Measurements from ENCODE around the gene WDSUB1. TPM values are rescaled to one million over a fixed set of nuclear protein-coding genes. Genes with fewer than 3 reads are reported as not detected.

Gene WDSUB1
- total RNA-seq, 3 donors from 2014 or later: 2.3 to 3.6 (median 2.4) TPM

DNA sequence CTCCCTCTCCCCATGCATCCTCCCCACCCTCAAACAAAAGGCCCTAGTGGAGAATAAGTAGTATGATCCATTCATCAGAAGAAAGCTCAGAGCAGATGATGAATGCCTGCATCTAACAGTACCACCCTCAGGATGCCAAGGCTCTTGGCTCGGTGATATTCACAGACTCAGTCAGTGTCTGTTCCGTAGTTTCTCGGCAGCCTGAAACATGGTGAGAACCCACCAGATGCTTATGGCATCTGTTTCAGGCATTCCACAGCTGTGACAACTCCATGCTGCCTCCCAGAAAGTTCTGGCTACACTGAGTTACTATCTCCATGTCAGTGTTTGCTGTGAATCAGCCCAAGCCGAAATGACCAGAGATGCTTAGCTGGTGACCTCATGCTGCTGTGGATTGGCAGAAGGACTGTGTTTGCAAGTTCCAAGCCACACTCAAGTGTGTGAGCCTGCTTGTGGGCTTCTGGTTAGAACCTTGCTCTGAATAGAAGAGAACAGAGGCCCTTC lies 83.9 kb downstream of the WDSUB1 start:
- H3K36me3 Mint-ChIP-seq (ENCODE audit: insufficient read depth): no peaks in the 10 kb centered on the region
- H3K27me3 Mint-ChIP-seq (ENCODE audit: low read depth): no peaks in the 10 kb centered on the region
- ATAC-seq (no peak), DNase-seq (no peak)
- H3K4me1 Mint-ChIP-seq (ENCODE audit: low read depth): peaks cover 18% of the 10 kb centered on the region
- no peaks in the 10 kb centered on the region for H3K9me3 Mint-ChIP-seq
- no peak overlapping the region for H3K4me3 Mint-ChIP-seq

DNA sequence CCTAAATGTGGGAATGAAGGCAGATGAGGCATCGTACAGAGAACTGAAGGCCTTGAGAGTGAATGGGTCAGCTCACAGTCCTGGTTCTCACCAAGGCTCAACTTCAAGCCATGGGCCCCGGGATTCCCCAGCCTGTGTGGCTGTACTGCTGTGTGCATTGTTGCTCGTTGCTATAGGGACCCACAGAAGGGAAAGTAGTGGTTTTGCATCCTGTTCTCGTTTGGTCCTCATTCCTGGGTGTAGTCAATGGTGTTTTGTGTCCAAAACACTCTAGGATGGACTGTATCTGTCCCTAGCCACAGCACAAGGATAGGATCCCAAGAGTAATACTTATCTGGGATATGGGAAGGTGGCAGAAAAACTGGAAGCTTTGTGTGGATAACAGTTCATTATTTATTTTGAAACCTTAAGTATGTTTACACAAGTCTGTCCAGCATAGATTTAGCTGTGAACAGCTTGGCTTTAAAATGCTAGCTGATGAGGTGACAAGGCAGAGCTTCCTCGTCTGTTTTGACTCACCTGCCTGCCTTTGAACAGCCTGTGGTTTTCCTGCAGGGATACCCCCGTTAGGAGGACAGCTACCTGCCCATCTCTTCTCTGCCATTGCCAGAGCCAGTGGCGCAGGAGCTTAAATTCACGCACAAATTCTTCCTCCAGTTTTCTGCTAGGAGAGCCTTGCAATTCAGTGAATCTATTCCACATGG lies 85.0 kb downstream of the WDSUB1 start:
- Mint-ChIP-seq H3K4me1 (ENCODE audit: low read depth) (peaks cover 18% of the 10 kb centered on the region), H3K36me3 (ENCODE audit: insufficient read depth) (no peaks in the 10 kb centered on the region), H3K9me3 (no peaks in the 10 kb centered on the region), H3K4me3 (no peak overlapping the region), H3K27me3 (ENCODE audit: low read depth) (no peaks in the 10 kb centered on the region)
- peak; percentile 18 to 43 for ATAC-seq
- DNase-seq: no peak

DNA sequence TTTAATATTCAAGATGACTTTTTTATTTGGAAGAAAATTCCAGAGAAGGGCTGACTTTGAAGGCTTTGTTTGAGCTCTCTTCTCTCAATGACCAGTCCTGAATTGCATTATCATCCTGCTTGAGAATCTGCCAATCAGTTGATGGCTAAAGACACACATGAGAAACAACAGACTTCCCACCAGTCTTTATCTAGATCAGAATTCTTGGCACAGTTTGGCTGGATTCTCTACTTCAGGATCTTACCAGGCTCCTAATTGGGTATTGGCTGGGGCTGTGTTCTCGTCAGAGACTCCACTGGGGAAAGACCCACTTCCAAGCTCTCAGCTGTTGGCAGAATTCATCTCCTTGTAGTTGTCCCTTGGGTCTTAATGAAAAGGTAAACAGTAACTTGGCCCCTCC lies 86.0 kb downstream of the WDSUB1 start:
- ATAC-seq (no peak), DNase-seq (no peak)
- Mint-ChIP-seq H3K4me1 (ENCODE audit: low read depth) (peaks cover 18% of the 10 kb centered on the region), H3K4me3 (no peak overlapping the region), H3K9me3 (no peaks in the 10 kb centered on the region), H3K27me3 (ENCODE audit: low read depth) (no peaks in the 10 kb centered on the region), H3K36me3 (ENCODE audit: insufficient read depth) (no peaks in the 10 kb centered on the region)

DNA sequence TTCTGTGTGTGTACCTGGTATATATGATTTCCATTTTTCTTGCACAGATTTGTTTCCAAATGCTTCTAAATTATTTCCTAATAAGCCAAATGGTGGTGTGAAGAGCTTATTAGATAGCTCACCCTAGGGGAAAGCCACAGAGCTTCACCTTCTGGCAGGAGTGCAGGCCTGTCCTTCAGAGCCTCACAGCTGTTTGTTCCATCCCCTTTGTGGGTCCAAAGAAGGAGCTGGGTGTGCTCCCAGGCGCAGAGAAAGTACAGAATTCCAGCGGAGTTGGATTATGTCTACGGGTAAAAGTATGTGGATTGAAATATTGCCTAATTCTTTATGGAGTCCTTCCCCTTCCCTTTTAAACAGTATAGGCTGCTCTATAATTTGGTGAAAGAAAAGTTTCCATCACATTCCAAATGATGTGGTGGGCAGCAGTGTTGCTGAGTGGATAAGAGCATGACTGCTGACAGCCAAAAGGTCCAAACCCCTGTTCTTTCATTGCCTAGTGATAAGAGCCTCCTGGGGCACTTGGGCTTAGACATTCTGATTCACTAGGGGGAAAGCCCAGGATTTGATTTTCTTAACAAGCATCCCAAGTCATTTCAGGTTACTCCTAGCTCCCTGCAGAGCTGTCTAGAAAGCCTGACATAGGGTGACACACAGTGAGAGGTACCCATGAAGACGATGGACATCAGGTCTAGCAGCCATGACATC lies 86.6 kb downstream of the WDSUB1 start:
- no peaks in the 10 kb centered on the region for H3K9me3 Mint-ChIP-seq
- no peaks in the 10 kb centered on the region for H3K36me3 Mint-ChIP-seq (ENCODE audit: insufficient read depth)
- ATAC-seq (no peak), DNase-seq (no peak)
- no peak overlapping the region for H3K4me3 Mint-ChIP-seq
- H3K4me1 Mint-ChIP-seq (ENCODE audit: low read depth): peaks cover 18% of the 10 kb centered on the region
- H3K27me3 Mint-ChIP-seq (ENCODE audit: low read depth): no peaks in the 10 kb centered on the region

DNA sequence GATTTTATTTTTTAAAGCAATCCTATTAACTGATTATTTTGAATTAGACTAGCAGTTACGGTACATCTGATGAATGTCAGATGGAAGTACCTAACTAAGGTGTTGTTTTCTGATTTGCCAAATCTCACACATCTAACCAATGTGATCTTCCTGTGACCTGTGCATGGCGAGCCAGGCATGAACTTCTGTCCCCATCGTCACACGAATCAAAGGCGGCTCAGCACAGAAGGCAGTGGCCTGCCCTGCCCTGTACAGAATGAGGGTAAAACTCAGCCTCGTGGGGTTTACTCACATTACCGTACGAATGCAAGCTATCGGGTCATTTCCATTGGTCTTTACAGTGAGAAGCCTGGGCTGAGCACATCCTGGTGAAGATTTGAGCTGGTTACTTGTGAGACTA lies 87.3 kb downstream of the WDSUB1 start:
- Mint-ChIP-seq H3K4me1 (ENCODE audit: low read depth) (peaks cover 18% of the 10 kb centered on the region), H3K4me3 (no peak overlapping the region), H3K9me3 (no peaks in the 10 kb centered on the region), H3K27me3 (ENCODE audit: low read depth) (no peaks in the 10 kb centered on the region), H3K36me3 (ENCODE audit: insufficient read depth) (no peaks in the 10 kb centered on the region)
- no peak for DNase-seq
- no peak for ATAC-seq

DNA sequence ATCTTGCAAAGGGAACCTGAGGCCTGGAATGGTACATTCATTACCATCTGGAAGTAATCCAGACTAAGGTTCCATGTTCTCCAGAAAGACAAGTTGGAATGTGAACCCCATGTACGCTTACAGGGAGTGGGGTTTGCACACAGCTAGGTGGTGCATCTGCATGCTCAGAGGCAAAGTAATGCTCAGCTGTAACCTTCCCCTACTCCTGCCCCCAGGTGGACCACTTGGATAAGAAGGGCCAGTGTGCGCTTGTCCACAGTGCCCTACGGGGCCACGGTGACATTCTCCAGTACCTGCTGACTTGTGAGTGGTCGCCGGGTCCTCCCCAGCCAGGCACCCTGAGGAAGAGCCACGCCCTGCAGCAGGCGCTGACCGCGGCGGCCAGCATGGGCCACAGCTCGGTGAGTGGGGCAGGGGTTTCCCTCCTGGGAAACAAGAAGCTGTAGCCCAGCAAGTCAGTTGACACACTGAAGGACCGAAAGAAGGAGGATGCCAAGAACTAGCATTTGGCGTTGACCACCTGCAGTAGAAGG lies 90.0 kb downstream of the WDSUB1 start:
- Mint-ChIP-seq H3K4me3 (no peak overlapping the region), H3K9me3 (no peaks in the 10 kb centered on the region), H3K36me3 (ENCODE audit: insufficient read depth) (no peaks in the 10 kb centered on the region), H3K4me1 (ENCODE audit: low read depth) (peaks cover 8% of the 10 kb centered on the region), H3K27me3 (ENCODE audit: low read depth) (no peaks in the 10 kb centered on the region)
- DNase-seq (no peak), ATAC-seq (no peak)

DNA sequence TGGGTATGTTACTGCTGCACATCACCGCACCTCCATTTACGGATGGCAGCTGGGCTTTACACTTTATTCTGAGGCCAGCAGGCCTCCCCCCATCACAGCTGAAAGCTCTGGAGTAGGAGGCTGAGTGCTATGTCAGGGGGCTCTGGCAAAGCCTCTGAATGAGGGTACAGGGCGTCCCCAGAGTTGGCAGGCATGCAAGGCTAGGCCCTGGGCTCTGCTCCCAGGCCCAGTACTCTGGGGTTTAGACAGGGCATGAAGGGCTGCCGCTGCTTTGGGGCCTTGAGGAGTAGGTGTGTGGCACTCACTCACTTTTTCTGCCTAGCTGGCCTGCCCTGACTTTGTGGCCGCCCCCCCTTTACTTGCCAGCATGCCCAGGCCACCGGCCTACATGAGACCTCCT lies 90.8 kb downstream of the WDSUB1 start:
- no peak for DNase-seq
- no peaks in the 10 kb centered on the region for H3K36me3 Mint-ChIP-seq (ENCODE audit: insufficient read depth)
- no peaks in the 10 kb centered on the region for H3K27me3 Mint-ChIP-seq (ENCODE audit: low read depth)
- no peak overlapping the region for H3K4me3 Mint-ChIP-seq
- no peak for ATAC-seq
- peaks cover under 1% of the 10 kb centered on the region for H3K4me1 Mint-ChIP-seq (ENCODE audit: low read depth)
- H3K9me3 Mint-ChIP-seq: no peaks in the 10 kb centered on the region

DNA sequence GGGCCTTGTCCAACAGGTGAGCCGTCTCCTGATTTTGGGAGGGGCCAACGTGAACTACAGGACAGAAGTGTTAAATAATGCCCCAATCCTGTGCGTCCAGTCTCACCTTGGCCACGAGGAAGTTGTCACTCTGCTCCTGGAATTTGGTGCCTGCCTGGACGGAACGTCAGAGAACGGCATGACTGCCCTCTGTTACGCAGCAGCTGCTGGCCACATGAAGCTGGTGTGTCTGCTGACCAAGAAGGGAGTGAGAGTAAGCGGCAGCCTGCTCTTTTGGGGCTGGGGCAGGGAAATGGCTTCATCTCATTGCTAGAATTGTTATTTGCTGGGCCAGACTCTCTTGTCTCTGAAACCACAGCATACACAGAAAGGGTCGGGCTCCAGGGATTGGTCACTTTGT lies 92.3 kb downstream of the WDSUB1 start:
- Mint-ChIP-seq H3K4me3 (no peak overlapping the region), H3K27me3 (ENCODE audit: low read depth) (no peaks in the 10 kb centered on the region), H3K36me3 (ENCODE audit: insufficient read depth) (no peaks in the 10 kb centered on the region), H3K4me1 (ENCODE audit: low read depth) (no peaks in the 10 kb centered on the region), H3K9me3 (no peaks in the 10 kb centered on the region)
- ATAC-seq (no peak), DNase-seq (no peak)

DNA sequence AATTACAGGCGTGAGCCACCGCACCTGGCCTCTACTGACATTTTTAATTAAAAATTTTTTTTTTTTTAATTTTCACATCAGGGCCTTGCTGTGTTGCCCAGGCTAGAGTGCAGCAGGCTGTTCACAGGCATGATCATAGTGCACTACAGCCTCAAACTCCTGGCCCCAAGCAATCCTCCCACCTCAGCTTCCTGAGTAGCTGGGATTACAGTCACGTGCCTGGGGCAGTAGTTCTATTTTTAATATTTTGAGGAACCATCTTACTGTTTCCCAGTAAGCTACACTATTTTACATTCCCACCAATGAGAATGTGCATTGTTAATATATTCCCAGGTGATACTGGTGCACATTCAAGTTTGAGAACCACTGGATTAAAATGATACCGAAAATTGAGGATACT lies 92.7 kb downstream of the WDSUB1 start:
- Mint-ChIP-seq H3K27me3 (ENCODE audit: low read depth) (no peaks in the 10 kb centered on the region), H3K36me3 (ENCODE audit: insufficient read depth) (no peaks in the 10 kb centered on the region), H3K9me3 (no peaks in the 10 kb centered on the region), H3K4me3 (no peak overlapping the region), H3K4me1 (ENCODE audit: low read depth) (no peaks in the 10 kb centered on the region)
- DNase-seq: no peak
- ATAC-seq: no peak

DNA sequence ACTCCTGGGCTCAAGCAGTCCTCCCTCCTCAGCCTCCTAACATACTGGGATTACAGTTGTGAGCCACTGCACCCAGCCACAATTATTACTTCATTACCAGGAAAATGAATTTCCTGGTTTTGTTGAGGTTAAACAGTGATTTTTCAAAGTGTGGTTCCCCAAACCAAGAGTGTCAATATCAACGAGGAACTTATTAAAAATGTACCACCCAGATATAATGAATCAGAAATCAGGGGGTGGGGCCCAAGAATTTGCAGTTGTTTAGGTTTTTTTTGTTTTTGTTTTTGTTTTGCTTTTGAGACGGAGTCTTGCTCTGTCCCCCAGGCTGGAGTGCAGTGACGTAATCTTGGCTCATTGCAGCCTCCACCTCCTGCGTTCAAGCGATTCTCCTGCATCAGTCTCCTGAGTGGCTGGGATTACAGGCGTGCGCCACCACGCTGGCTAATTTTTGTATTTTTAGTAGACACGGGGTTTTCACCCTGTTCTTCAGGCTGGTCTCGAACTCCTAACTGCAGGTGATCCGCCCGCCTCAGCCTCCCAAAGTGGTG lies 94.1 kb downstream of the WDSUB1 start:
- Mint-ChIP-seq H3K36me3 (ENCODE audit: insufficient read depth) (no peaks in the 10 kb centered on the region), H3K9me3 (no peaks in the 10 kb centered on the region), H3K27me3 (ENCODE audit: low read depth) (no peaks in the 10 kb centered on the region), H3K4me1 (ENCODE audit: low read depth) (no peaks in the 10 kb centered on the region), H3K4me3 (no peak overlapping the region)
- DNase-seq: no peak
- ATAC-seq: no peak

DNA sequence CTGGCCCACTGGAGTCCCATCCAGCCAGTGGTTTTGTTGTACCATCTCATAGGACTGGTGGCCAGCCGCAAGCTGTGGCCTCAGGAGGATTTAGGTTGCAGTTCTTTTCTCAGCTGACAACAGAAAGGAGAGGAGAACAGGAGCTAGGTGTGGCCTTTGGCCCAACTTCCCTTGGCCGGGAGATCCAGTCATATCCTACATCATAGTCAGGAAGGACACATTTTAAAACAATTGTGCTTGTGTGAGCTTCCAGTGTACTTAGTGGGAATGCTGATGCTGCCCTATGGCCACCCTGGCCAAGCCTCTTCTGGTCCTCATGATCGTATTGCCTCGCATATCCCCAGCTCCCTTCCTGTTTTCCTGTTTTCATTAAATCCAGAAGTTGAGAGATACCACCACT lies 98.1 kb downstream of the WDSUB1 start:
- H3K36me3 Mint-ChIP-seq (ENCODE audit: insufficient read depth): no peaks in the 10 kb centered on the region

DNA sequence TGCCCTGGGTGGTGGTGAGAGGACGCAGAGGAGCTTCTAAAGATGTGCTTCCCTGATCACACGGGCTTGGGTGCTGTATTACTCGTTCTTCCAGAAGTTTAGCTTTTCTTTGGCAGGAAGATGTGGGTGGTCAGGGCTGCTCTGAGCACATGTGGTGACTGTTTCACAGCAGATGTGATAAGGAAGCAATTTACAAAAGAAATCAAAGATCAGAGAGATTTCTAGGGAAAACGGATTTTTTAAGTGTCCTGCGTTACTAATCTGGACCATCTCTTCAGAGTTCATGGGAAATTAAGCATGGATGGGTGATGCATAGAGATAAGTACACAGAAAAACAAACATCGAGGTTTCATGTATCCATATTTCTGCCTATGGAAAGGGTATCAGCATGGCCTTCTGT lies 99.4 kb downstream of the WDSUB1 start:
- H3K27me3 Mint-ChIP-seq (ENCODE audit: low read depth): no peaks in the 10 kb centered on the region
- no peaks in the 10 kb centered on the region for H3K9me3 Mint-ChIP-seq
- H3K4me3 Mint-ChIP-seq: no peak overlapping the region
- DNase-seq (no peak), ATAC-seq (no peak)
- no peaks in the 10 kb centered on the region for H3K36me3 Mint-ChIP-seq (ENCODE audit: insufficient read depth)
- no peaks in the 10 kb centered on the region for H3K4me1 Mint-ChIP-seq (ENCODE audit: low read depth)

More for the DNA sequence above, 98.1 kb downstream of the WDSUB1 start:
- no peaks in the 10 kb centered on the region for H3K9me3 Mint-ChIP-seq
- ATAC-seq: no peak
- H3K4me3 Mint-ChIP-seq: no peak overlapping the region
- H3K4me1 Mint-ChIP-seq (ENCODE audit: low read depth): no peaks in the 10 kb centered on the region
- H3K27me3 Mint-ChIP-seq (ENCODE audit: low read depth): no peaks in the 10 kb centered on the region
- no peak for DNase-seq

DNA sequence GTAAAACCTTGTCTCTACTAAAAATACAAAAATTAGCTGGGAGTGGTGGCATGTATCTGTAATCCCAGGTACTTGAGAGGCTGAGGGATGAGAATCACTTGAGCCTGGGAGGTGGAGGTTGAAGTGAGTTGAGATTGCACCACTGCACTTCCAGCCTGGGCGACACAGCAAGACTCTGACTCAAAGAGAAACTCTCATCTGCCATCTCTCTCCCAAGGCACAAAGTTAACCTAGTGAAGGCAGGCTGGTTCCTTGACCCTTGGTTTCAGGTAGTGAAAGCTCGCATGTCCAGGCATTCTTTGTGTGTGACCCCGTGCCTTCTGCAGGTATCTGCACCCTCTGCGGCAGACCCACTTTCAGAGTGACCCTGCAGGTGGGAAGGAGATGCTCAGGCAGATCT lies 100.0 kb downstream of the WDSUB1 start:
- no peak overlapping the region for H3K4me3 Mint-ChIP-seq
- H3K4me1 Mint-ChIP-seq (ENCODE audit: low read depth): no peaks in the 10 kb centered on the region
- DNase-seq (no peak), ATAC-seq (no peak)
- H3K36me3 Mint-ChIP-seq (ENCODE audit: insufficient read depth): no peaks in the 10 kb centered on the region
- no peaks in the 10 kb centered on the region for H3K9me3 Mint-ChIP-seq
- no peaks in the 10 kb centered on the region for H3K27me3 Mint-ChIP-seq (ENCODE audit: low read depth)

Data from activated T-cell treated with anti-CD3 and anti-CD28 coated beads, Interleukin-2, amount 50 U/mL, for 4 hours (primary cell).